B cell (primary cell): ENCODE data around the gene PLCB1. TPM values are rescaled to one million over a fixed set of nuclear protein-coding genes. Genes with fewer than 3 reads are reported as not detected.

Experiments used
- ATAC-seq: fragments of 200-7000 bp; cut with Tn5 transposase; one replicate; pipeline ENCODE4 v1.10.0; 2021; ENCODE audit warnings: low read depth, mild to moderate bottlenecking, moderate number of reproducible peaks, moderate library complexity
- CTCF ChIA-PET: fragments of 350-600 bp; sonication (Branson Sonifier 250); formaldehyde crosslinking; loops from one replicate; lab custom pipeline; 2021; ENCODE audit warnings: antibody characterized with exemption, inconsistent platforms; lab: Charles Lee
- POLR2A ChIA-PET: fragments of 350-600 bp; sonication (Branson Sonifier 250); formaldehyde crosslinking; loops from one replicate; lab custom pipeline; 2021; ENCODE audit warnings: antibody characterized with exemption; lab: Charles Lee
- DNase-seq: peaks from one replicate; pipeline ENCODE4 v3.0.0; 2013
- H2AFZ ChIP-seq: 2 replicates; pipeline ENCODE4 v1.6.1; 2012; ENCODE audit warnings: mild to moderate bottlenecking, low read depth, low read length; ENCODE audit not compliant: insufficient read depth, poor library complexity, severe bottlenecking
- H3K27ac ChIP-seq, 2 donors: 1 replicate in 1 of 2; 2 replicates in 1 of 2; pipeline ENCODE4 v1.5.1; 2012 to 2013; ENCODE audit warnings: low read length in 2 of 2, mild to moderate bottlenecking in 2 of 2, moderate library complexity in 1 of 2
- H3K27me3 ChIP-seq, 4 experiments: fragments of 200-600 bp in 1 of 4; sonication (generic) in 1 of 4; replicated peaks in 1 of 4; 1 replicate in 2 of 4; 2 replicates in 2 of 4; pipeline versions ENCODE4 v1.6.1 to v1.7.0; 2013 to 2016; ENCODE audit warnings: low read length in 3 of 4, mild to moderate bottlenecking in 2 of 4, mixed read lengths in 1 of 4, moderate library complexity in 1 of 4; ENCODE audit not compliant: insufficient read depth in 4 of 4, control insufficient read depth in 3 of 4; ENCODE audit errors: control extremely low read depth in 1 of 4
- H3K36me3 ChIP-seq, 2 experiments: replicated peaks in 1 of 2; 1 replicate in 1 of 2; 2 replicates in 1 of 2; pipeline versions ENCODE4 v1.6.1 to v1.7.1; 2013; ENCODE audit warnings: low read length in 1 of 2; ENCODE audit not compliant: insufficient read depth in 2 of 2, control insufficient read depth in 1 of 2; ENCODE audit errors: control extremely low read depth in 1 of 2, extremely low read depth in 1 of 2
- H3K4me1 ChIP-seq, 2 donors: fragments of 200-600 bp in 1 of 2; sonication (generic) in 1 of 2; 1 replicate in 1 of 2; 2 replicates in 1 of 2; pipeline versions ENCODE4 v1.5.1 to v1.6.1; 2013 to 2017; ENCODE audit warnings: low read length in 2 of 2; ENCODE audit not compliant: control insufficient read depth in 2 of 2, insufficient read depth in 2 of 2
- H3K4me2 ChIP-seq: replicated peaks from 2 replicates; pipeline ENCODE3; 2012; ENCODE audit warnings: mild to moderate bottlenecking, low read depth, low read length; ENCODE audit not compliant: poor library complexity, severe bottlenecking
- H3K4me3 ChIP-seq, 5 experiments: fragments of 200-600 bp in 1 of 5; sonication (generic) in 1 of 5; 1 replicate in 3 of 5; 2 replicates in 2 of 5; pipeline versions ENCODE4 v1.5.1 to v1.7.0; 2011 to 2016; ENCODE audit warnings: low read length in 4 of 5, mild to moderate bottlenecking in 4 of 5, low read depth in 2 of 5, control low read depth in 1 of 5, moderate library complexity in 1 of 5; ENCODE audit not compliant: insufficient read depth in 1 of 5; ENCODE audit errors: control extremely low read depth in 1 of 5, extremely low read depth in 1 of 5
- H3K79me2 ChIP-seq: fragments of 200-600 bp; sonication (generic); one replicate; pipeline ENCODE4 v1.6.0; 2016; ENCODE audit warnings: low read length; ENCODE audit not compliant: control insufficient read depth, insufficient read depth
- H3K9ac ChIP-seq: fragments of 200-600 bp; sonication (generic); 2 replicates; pipeline ENCODE4 v1.6.1; 2017; ENCODE audit warnings: mild to moderate bottlenecking, low read length, moderate library complexity
- H3K9me3 ChIP-seq, 3 donors: one replicate each; pipeline versions ENCODE4 v1.6.1 to v1.7.1; 2013; ENCODE audit warnings: low read length in 2 of 3; ENCODE audit not compliant: control insufficient read depth in 2 of 3, insufficient read depth in 1 of 3; ENCODE audit errors: control extremely low read depth in 1 of 3
- H4K20me1 ChIP-seq: 2 replicates; pipeline ENCODE4 v1.6.0; 2012; ENCODE audit warnings: mild to moderate bottlenecking, low read length; ENCODE audit not compliant: insufficient read depth, control insufficient read depth, poor library complexity, severe bottlenecking
- H3K27ac Mint-ChIP-seq: one replicate; pipeline ENCODE4 v1.8.0; 2021; ENCODE audit warnings: mixed read lengths
- H3K27me3 Mint-ChIP-seq: one replicate; pipeline ENCODE4 v1.8.0; 2021; ENCODE audit warnings: mixed read lengths
- H3K4me1 Mint-ChIP-seq: one replicate; pipeline ENCODE4 v1.8.0; 2021; ENCODE audit warnings: mixed read lengths
- H3K4me3 Mint-ChIP-seq: one replicate; pipeline ENCODE4 v1.8.0; 2021; ENCODE audit warnings: mixed read lengths
- H3K9me3 Mint-ChIP-seq: one replicate; pipeline ENCODE4 v1.8.0; 2022; ENCODE audit warnings: mixed read lengths; ENCODE audit not compliant: insufficient read depth
- CTCF ChIP-seq: fragments of 200-600 bp; IDR thresholded peaks from one replicate; pipeline ENCODE4 v1.8.0; 2022; ENCODE audit warnings: antibody characterized with exemption, mild to moderate bottlenecking
- EZH2 ChIP-seq: IDR thresholded peaks from 2 replicates; pipeline ENCODE4 v1.6.1; 2012; ENCODE audit warnings: borderline replicate concordance, low read depth, mild to moderate bottlenecking, moderate library complexity, low read length; ENCODE audit not compliant: insufficient read depth, poor library complexity, severe bottlenecking
- WGBS: methylation state at CpG from one replicate; pipeline ENCODE4 v1.1.5; 2013; ENCODE audit warnings: missing lambda C conversion rate; ENCODE audit not compliant: insufficient coverage; 5-methylcytosine and 5-hydroxymethylcytosine counted together
- intact Hi-C: fragments of 100-400 bp; cut with micrococcal nuclease; formaldehyde crosslinking; loops from one replicate; pipeline ENCODE4 v1.10.0; 2022
- polyA plus RNA-seq: library from polyadenylated mRNA; depleted of rRNA; stranded (reverse); fragments of >200 nt; gene quantifications from 2 replicates; pipeline ENCODE4 v1.2.3, GENCODE V29; 2012
- total RNA-seq, 2 donors: library from RNA; stranded (reverse); fragments of 120-200 nt in 1 of 2; gene quantifications; 1 replicate in 1 of 2; 2 replicates in 1 of 2; pipeline versions ENCODE4 v1.2.3 to v1.2.4, GENCODE V29; 2013 to 2022

Gene PLCB1
- total and polyA plus RNA-seq, 2 donors (not counting 1 experiment from before 2014, with no cell fraction given) = 0.18 to 0.47 TPM

GRCh38 chr20:8248051-8248450 lies 116.0 kb downstream of the PLCB1 start:
- Histone ChIP-seq H4K20me1 (no peaks in the 10 kb centered on the region), H3K9ac (no peak overlapping the region), H2AFZ (no peak overlapping the region), H3K4me3 (no peak overlapping the region), H3K36me3 (no peaks in the 10 kb centered on the region), H3K79me2 (no peaks in the 10 kb centered on the region), H3K9me3 (peaks cover 0 to 2% (median 0%) of the 10 kb centered on the region in 3 donors), H3K27me3 (no peaks in the 10 kb centered on the region), H3K4me2 (no peak overlapping the region), H3K4me1 (no peaks in the 10 kb centered on the region), H3K27ac (no peak overlapping the region)
- Mint-ChIP-seq H3K9me3 (no peaks in the 10 kb centered on the region), H3K4me1 (no peaks in the 10 kb centered on the region), H3K4me3 (no peak overlapping the region), H3K27ac (no peak overlapping the region), H3K27me3 (no peaks in the 10 kb centered on the region)
- ATAC-seq = no peak
- ChIA-PET CTCF (no interaction called here), POLR2A (no interaction called here)
- TF ChIP-seq CTCF (no peak), EZH2 (no peak)
- no peak for DNase-seq
- intact Hi-C loops = no loop called here

- H3K9ac ChIP-seq = no peak overlapping the region
- H3K4me1 ChIP-seq = no peaks in the 10 kb centered on the region
- no peak for TF ChIP-seq CTCF
- TF ChIP-seq EZH2 = no peak
- H3K79me2 ChIP-seq = no peaks in the 10 kb centered on the region
- H3K4me1 Mint-ChIP-seq = no peaks in the 10 kb centered on the region
- no peak overlapping the region for H3K4me3 Mint-ChIP-seq
- no peaks in the 10 kb centered on the region for H3K27me3 Mint-ChIP-seq
- H3K27me3 ChIP-seq = no peaks in the 10 kb centered on the region
- ChIA-PET POLR2A (no interaction called here), CTCF (interaction anchor here (1.1 to 1.3 kb wide), 2 partner anchors 12 to 18 kb away, joined by 3 read pairs; no protein-coding TSS in a partner anchor)
- intact Hi-C loops = no loop called here
- no peaks in the 10 kb centered on the region for H3K9me3 Mint-ChIP-seq
- H4K20me1 ChIP-seq = no peaks in the 10 kb centered on the region
- H3K9me3 ChIP-seq = peaks cover 0 to 1% (median 0%) of the 10 kb centered on the region in 3 donors
- H2AFZ ChIP-seq = no peak overlapping the region
- ATAC-seq = no peak
- no peak for DNase-seq
- 87% methylated on average over 3 of the region's 3 CpGs for WGBS
- no peaks in the 10 kb centered on the region for H3K36me3 ChIP-seq
- no peak overlapping the region for H3K27ac Mint-ChIP-seq
- no peak overlapping the region for H3K4me3 ChIP-seq
- no peak overlapping the region for H3K27ac ChIP-seq
- H3K4me2 ChIP-seq = no peak overlapping the region
Measured at GRCh38 chr20:8249634-8250033, 117.6 kb downstream of the PLCB1 start.
